Stomach (tissue), 9 donors: ENCODE results near the gene PROZ. TPM values are rescaled to one million over a fixed set of nuclear protein-coding genes. Genes with fewer than 3 reads are reported as not detected.

Source experiments
- DNase-seq, 2 donors: peaks; one replicate each; pipeline versions ENCODE4 v3.0.0 to v3.0.0-alpha.2; 2013 to 2019
- H3K27ac ChIP-seq, 5 donors: fragments of 200-600 bp in 4 of 5; sonication (generic) in 4 of 5; one replicate each; pipeline ENCODE4 v1.5.1; 2013 to 2019; ENCODE audit warnings: mild to moderate bottlenecking in 1 of 5, moderate library complexity in 1 of 5
- H3K27me3 ChIP-seq, 3 donors: fragments of 200-600 bp; sonication (generic); one replicate each; pipeline ENCODE4 v1.5.1; 2017 to 2019; ENCODE audit warnings: mixed run types in 1 of 3
- H3K36me3 ChIP-seq, 4 donors: fragments of 200-600 bp; sonication (generic); 1 replicate in 3 of 4; 2 replicates in 1 of 4; pipeline ENCODE4 v1.5.1; 2016 to 2019
- H3K4me1 ChIP-seq, 4 donors: fragments of 200-600 bp; sonication (generic); one replicate each; pipeline ENCODE4 v1.5.1; 2016 to 2019
- H3K4me3 ChIP-seq, 4 donors: fragments of 200-600 bp; sonication (generic) in 3 of 4; one replicate each; pipeline ENCODE4 v1.5.1; 2016 to 2019; ENCODE audit warnings: mild to moderate bottlenecking in 1 of 4
- H3K9me3 ChIP-seq, 4 donors: fragments of 200-600 bp; sonication (generic); one replicate each; pipeline ENCODE4 v1.5.1; 2016 to 2019
- EP300 ChIP-seq: sonication (generic); formaldehyde crosslinking; IDR thresholded peaks from one replicate; pipeline ENCODE4 v1.6.1; 2017; ENCODE audit warnings: antibody characterized with exemption
- POLR2A ChIP-seq, 4 donors: fragments of 450-650 bp; IDR thresholded peaks; one replicate each; pipeline ENCODE4 v1.6.1; 2016; ENCODE audit warnings: antibody characterized with exemption in 4 of 4, control low read depth in 2 of 4, mild to moderate bottlenecking in 1 of 4, moderate library complexity in 1 of 4
- POLR2AphosphoS5 ChIP-seq, 3 donors: sonication (generic); formaldehyde crosslinking; IDR thresholded peaks; one replicate each; pipeline ENCODE4 v1.6.1; 2016; ENCODE audit warnings: antibody characterized with exemption in 3 of 3
- whole genome bisulfite sequencing, 5 donors: extraction: QIAGEN DNeasy Blood & Tissue Kit in 3 of 5; methylation state at CpG; one replicate each; pipeline versions ENCODE4 v1.1.5 to v1.1.7; 2013 to 2018; 5-methylcytosine and 5-hydroxymethylcytosine counted together
- intact Hi-C: fragments of 100-400 bp; cut with DNase I; formaldehyde crosslinking; loops from one replicate; pipeline ENCODE4 v1.15.1; 2023; ENCODE audit warnings: low total_unique reads
- polyA plus RNA-seq, 3 donors: library from polyadenylated mRNA; stranded (reverse); fragments of 200-250 nt; gene quantifications; one replicate each; pipeline ENCODE4 v1.2.3, GENCODE V29; 2013
- total RNA-seq, 5 donors: library from RNA; depleted of rRNA; stranded (reverse); fragments of >200 nt; gene quantifications; one replicate each; pipeline versions ENCODE4 v1.1.0 to v1.2.3, GENCODE V29; 2014 to 2016
- TF ChIP-seq, protein P1 (sequence below), 7 experiments: fragments of 450-650 bp in 4 of 7; fragments of 200-600 bp in 3 of 7; sonication (generic) in 3 of 7; IDR thresholded peaks; one replicate each; pipeline ENCODE4 v1.5.1; 2016 to 2019; ENCODE audit warnings: antibody characterized with exemption in 7 of 7, control low read depth in 2 of 7, mild to moderate bottlenecking in 1 of 7
- donor health status: healthy with polysubstance abuse.
- donor health status: Bipolar disorder and iron deficiency.
- donor health status: healthy.

Gene PROZ
- total and polyA plus RNA-seq, 8 donors, result 0.08 to 1.9 TPM; not detected in 6

DNA sequence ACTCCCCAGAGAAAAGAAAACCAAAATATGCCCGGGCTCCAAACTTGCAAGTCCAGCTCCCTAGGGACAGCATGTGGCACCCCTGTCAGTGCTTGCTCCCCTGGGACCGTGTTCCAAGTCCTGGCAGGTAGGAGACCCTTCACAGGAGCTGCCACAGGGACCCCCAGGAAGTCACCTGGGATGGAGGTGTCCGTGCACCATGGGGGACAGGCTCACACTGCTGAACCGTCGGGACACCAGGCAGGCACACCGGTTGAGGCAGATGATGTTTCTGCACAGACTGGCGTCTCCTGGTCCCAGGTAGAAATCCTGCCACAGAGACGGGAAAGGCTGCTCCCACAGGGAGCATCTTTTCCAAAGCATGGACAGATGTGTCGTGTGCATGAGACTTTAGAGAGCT lies 11.7 kb upstream of the PROZ start:
- Histone ChIP-seq H3K4me1 (peaks cover 0 to 1% (median under 1%) of the 10 kb centered on the region in 4 donors), H3K9me3 (no peaks in the 10 kb centered on the region), H3K27me3 (peaks cover 0 to 2% (median 0%) of the 10 kb centered on the region in 3 donors), H3K27ac (no peak overlapping the region), H3K36me3 (peaks cover 0 to 5% (median 0%) of the 10 kb centered on the region in 4 donors), H3K4me3 (no peak overlapping the region)
- TF ChIP-seq, protein P1, sequence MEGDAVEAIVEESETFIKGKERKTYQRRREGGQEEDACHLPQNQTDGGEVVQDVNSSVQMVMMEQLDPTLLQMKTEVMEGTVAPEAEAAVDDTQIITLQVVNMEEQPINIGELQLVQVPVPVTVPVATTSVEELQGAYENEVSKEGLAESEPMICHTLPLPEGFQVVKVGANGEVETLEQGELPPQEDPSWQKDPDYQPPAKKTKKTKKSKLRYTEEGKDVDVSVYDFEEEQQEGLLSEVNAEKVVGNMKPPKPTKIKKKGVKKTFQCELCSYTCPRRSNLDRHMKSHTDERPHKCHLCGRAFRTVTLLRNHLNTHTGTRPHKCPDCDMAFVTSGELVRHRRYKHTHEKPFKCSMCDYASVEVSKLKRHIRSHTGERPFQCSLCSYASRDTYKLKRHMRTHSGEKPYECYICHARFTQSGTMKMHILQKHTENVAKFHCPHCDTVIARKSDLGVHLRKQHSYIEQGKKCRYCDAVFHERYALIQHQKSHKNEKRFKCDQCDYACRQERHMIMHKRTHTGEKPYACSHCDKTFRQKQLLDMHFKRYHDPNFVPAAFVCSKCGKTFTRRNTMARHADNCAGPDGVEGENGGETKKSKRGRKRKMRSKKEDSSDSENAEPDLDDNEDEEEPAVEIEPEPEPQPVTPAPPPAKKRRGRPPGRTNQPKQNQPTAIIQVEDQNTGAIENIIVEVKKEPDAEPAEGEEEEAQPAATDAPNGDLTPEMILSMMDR (IDR thresholded peaks at IDR 0.05), result no peak
- no peak for TF ChIP-seq POLR2A (IDR thresholded peaks at IDR 0.05)
- no peak for TF ChIP-seq EP300
- no peak for TF ChIP-seq POLR2AphosphoS5 (IDR thresholded peaks at IDR 0.05)
- DNase-seq, result no peak
- WGBS, 5 donors, result 73 to 88% (median 84%) methylated on average over 5 to 9 of the region's 9 CpGs
- intact Hi-C loops, result no loop called here

DNA sequence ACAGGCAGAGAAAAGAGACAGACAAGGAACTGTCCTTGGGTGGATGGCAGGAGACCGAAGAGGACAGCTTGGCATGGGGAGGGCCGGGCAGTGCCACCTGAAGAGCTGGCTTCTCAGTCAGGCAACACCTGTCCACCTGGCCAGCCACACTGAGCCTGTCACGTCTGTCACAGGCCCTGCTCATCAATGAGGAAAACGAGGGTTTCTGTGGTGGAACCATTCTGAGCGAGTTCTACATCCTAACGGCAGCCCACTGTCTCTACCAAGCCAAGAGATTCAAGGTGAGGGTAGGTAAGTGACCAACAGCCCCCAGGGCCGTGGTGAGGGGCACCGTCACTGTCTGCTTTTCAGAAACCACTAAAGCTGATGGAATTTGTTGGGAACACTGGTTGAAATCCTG lies 11.2 kb upstream of the PROZ start:
- Histone ChIP-seq H3K9me3 (no peaks in the 10 kb centered on the region), H3K27ac (no peak overlapping the region), H3K27me3 (peaks cover 0 to 7% (median 0%) of the 10 kb centered on the region in 3 donors), H3K36me3 (peaks cover 0 to 5% (median 0%) of the 10 kb centered on the region in 4 donors), H3K4me3 (no peak overlapping the region), H3K4me1 (peaks cover 0 to 6% (median 3%) of the 10 kb centered on the region in 4 donors)
- TF ChIP-seq EP300 (no peak), POLR2A (IDR thresholded peaks at IDR 0.05) (no peak), POLR2AphosphoS5 (IDR thresholded peaks at IDR 0.05) (no peak)
- TF ChIP-seq, protein P1 (IDR thresholded peaks at IDR 0.05), result no peak
- DNase-seq, result no peak
- intact Hi-C loops, result no loop called here
- 80 to 82% (median 81%) methylated on average over 8 of the region's 8 CpGs for WGBS, 5 donors

DNA sequence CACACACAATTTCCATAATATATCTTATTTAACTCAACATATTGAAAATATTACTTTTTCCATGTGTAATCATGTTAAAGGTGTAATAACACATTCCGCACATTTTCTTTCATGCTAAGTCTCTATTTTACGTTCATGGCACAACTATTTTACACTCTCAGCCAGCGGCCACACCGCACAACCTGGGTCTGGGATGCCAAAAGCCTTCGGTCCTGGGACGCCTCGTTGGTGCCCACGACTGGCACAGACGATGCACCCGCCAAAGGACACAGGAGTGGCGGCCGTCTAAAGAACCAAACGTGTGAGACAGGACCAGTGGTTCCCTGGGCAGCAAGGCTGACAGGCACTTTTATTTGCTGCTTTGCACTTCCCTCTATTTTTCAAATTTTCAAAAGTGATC lies 10.0 kb upstream of the PROZ start:
- no peak for DNase-seq

DNA sequence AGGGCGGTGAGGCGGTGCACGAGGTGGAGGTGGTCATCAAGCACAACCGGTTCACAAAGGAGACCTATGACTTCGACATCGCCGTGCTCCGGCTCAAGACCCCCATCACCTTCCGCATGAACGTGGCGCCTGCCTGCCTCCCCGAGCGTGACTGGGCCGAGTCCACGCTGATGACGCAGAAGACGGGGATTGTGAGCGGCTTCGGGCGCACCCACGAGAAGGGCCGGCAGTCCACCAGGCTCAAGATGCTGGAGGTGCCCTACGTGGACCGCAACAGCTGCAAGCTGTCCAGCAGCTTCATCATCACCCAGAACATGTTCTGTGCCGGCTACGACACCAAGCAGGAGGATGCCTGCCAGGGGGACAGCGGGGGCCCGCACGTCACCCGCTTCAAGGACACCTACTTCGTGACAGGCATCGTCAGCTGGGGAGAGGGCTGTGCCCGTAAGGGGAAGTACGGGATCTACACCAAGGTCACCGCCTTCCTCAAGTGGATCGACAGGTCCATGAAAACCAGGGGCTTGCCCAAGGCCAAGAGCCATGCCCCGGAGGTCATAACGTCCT lies 9.4 kb upstream of the PROZ start:
- no peak for TF ChIP-seq POLR2A (IDR thresholded peaks at IDR 0.05)
- TF ChIP-seq EP300, result no peak
- TF ChIP-seq, protein P1 (IDR thresholded peaks at IDR 0.05), result no peak
- no peak for TF ChIP-seq POLR2AphosphoS5 (IDR thresholded peaks at IDR 0.05)

More for the DNA sequence above, 10.0 kb upstream of the PROZ start:
- TF ChIP-seq EP300, result no peak
- TF ChIP-seq POLR2A (IDR thresholded peaks at IDR 0.05), result no peak
- TF ChIP-seq POLR2AphosphoS5 (IDR thresholded peaks at IDR 0.05), result no peak
- TF ChIP-seq, protein P1 (IDR thresholded peaks at IDR 0.05), result no peak
- Histone ChIP-seq H3K9me3 (no peaks in the 10 kb centered on the region), H3K4me3 (no peak overlapping the region), H3K27ac (no peak overlapping the region), H3K36me3 (peaks cover 0 to 5% (median 0%) of the 10 kb centered on the region in 4 donors), H3K4me1 (peaks cover 7 to 18% (median 15%) of the 10 kb centered on the region in 4 donors), H3K27me3 (peaks cover 0 to 16% (median 6%) of the 10 kb centered on the region in 3 donors)
- intact Hi-C loops, result no loop called here
- 93 to 95% (median 94%) methylated on average over 13 of the region's 13 CpGs for WGBS, 5 donors

More for the DNA sequence above, 9.4 kb upstream of the PROZ start:
- Histone ChIP-seq H3K4me3 (no peak overlapping the region), H3K4me1 (peaks cover 11 to 20% (median 17%) of the 10 kb centered on the region in 4 donors), H3K27me3 (peaks cover 0 to 16% (median 7%) of the 10 kb centered on the region in 3 donors), H3K36me3 (peaks cover 0 to 4% (median 0%) of the 10 kb centered on the region in 4 donors), H3K9me3 (no peaks in the 10 kb centered on the region), H3K27ac (no peak overlapping the region)
- DNase-seq, result no peak
- intact Hi-C loops, result no loop called here
- WGBS, 5 donors, result 94 to 96% (median 95%) methylated on average over 23 to 38 of the region's 38 CpGs
